Occipital lobe (tissue), 2 donors: ENCODE measurements around the gene RAB6C. TPM values are rescaled to one million over a fixed set of nuclear protein-coding genes. Genes with fewer than 3 reads are reported as not detected.
"Not testable (repeated sequence)": the region's sequence is repeated elsewhere in the genome, so short reads cannot be mapped to it uniquely, and the experiment has no call there.

Experiments
- DNase-seq: peaks from one replicate; lab custom pipeline; 2025; lab: John Stamatoyannopoulos, UW
- total RNA-seq: library from RNA; depleted of rRNA; stranded (reverse); fragments of >200 nt; gene quantifications from one replicate; pipeline ENCODE4 v1.2.3, GENCODE V29; 2014

RAB6C gene
- total RNA-seq, 1 donor from 2014 or later: 0.78 TPM

GRCh38 chr2:129993151-129993550 is 13.7 kb downstream of the RAB6C start:
- DNase-seq: not testable (repeated sequence)

- DNase-seq: not testable (repeated sequence)
Measured at GRCh38 chr2:129996657-129997237, 17.3 kb downstream of the RAB6C start.

GRCh38 chr2:129998771-129999170 is 19.3 kb downstream of the RAB6C start:
- not testable (repeated sequence) for DNase-seq

DNA sequence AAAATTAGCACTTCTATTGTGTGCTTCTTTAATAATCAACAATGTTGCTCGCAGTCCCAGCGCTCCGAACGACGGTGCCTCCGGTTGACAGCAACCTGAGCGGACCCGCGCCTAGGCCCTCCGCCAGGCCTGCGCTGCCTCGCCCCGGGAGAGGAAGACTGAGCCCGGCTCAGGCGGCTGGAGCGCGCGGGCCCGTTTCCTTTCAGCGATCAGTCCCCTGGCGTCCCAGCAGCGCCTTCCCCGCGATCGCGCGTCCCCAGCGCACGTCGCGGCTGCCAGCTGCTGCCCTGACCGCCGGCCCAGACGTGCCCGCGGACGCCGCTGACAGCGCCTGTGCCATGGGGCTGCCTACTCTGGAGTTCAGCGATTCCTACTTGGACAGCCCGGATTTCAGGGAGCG is 26.4 kb downstream of the RAB6C start:
- not testable (repeated sequence) for DNase-seq

DNA sequence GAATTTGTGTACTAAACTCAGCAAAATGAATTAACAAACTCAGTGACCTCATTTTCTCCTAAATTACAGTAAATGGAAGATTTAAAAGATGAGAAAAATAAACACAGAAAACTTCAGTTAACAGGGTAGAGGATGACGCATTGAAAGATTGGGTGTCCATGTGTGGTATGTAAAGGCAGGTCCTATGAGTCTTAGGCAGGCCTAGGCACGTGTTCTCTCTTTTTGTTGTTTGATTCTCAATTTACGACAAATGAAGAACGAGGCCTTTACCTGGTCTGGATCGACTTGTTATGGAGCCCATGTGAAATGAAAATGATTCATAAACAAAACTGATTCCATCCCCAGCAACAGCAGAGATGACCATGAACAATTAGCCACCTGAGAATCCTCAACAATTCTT is 37.2 kb downstream of the RAB6C start:
- DNase-seq: not testable (repeated sequence)

- DNase-seq: no peak
Measured at GRCh38 chr2:130019402-130019801, 39.9 kb downstream of the RAB6C start.

DNA sequence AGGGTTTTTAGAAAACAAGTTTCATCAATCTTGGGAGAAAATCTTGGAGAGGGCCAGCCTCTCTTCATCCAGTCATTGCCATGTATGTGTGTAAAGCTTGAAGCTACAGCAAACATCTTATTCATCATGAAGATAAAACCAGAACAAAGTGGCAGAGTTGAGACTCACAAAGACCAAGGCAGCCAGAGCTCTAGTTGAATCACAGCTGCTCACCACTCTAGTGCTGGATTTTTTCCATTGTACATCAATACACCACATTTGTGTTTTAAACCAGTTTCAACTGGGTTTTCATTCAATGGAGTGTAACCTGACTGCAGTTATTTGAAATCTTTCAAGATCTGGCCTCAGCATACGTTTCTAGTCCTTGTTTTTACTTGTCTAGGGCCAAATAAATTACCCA is 40.6 kb downstream of the RAB6C start:
- not testable (repeated sequence) for DNase-seq

GRCh38 chr2:130025931-130026330 is 46.5 kb downstream of the RAB6C start:
- DNase-seq: not testable (repeated sequence)

Other genes starting within 250 kb of the RAB6C start
- not detected for gene POTEF, start 149.6 kb downstream of the RAB6C start, total RNA-seq
- gene CCDC74B, start 165.4 kb downstream of the RAB6C start, total RNA-seq: 3.6 TPM
- gene SMPD4, start 201.9 kb downstream of the RAB6C start, total RNA-seq: 8.4 TPM
- 73.9 TPM for gene MZT2B, start 202.6 kb downstream of the RAB6C start, total RNA-seq
- gene TUBA3E, start 218.8 kb downstream of the RAB6C start, total RNA-seq: not detected